Measurements from ENCODE around the gene EXOC3.

Gene EXOC3

GRCh38 chr5:415928-416635 is 26.9 kb upstream of the EXOC3 start:
- Histone ChIP-seq H3K9me3 (ENCODE audit: insufficient read depth, low read depth, low read length) (no peaks in the 10 kb centered on the region), H3K36me3 (ENCODE audit: insufficient read depth, low read length) (no peaks in the 10 kb centered on the region), H3K79me2 (ENCODE audit: insufficient read depth, low read length) (no peaks in the 10 kb centered on the region), H2AFZ (ENCODE audit: low read length) (no peak overlapping the region), H3F3A (ENCODE audit: low read depth) (no peaks in the 10 kb centered on the region; the same call in 1 of the 2 replicates), H3K9me2 (replicated peaks; ENCODE audit: low read depth, low read length) (no peaks in the 10 kb centered on the region), H4K20me1 (ENCODE audit: insufficient read depth, low read length, poor library complexity, severe bottlenecking) (no peaks in the 10 kb centered on the region), H3K27me3 (ENCODE audit: insufficient read depth, low read length, poor library complexity, severe bottlenecking) (no peaks in the 10 kb centered on the region), H3K4me1 (ENCODE audit: insufficient read depth, low read length, poor library complexity, severe bottlenecking) (peaks cover 36% of the 10 kb centered on the region), H3K9ac (ENCODE audit: low read depth, low read length, poor library complexity, severe bottlenecking) (peak overlapping the region; percentile 37), H3K4me2 (ENCODE audit: low read depth, low read length, poor library complexity, severe bottlenecking) (peak overlapping the region; percentile 8), H3K4me3 (ENCODE audit: low read length, poor library complexity, severe bottlenecking) (no peak overlapping the region)
- TF ChIP-seq CTCF (conservative IDR thresholded peaks at IDR 0.05; ENCODE audit: low read length) (no peak), EZH2phosphoT487 (IDR thresholded peaks at IDR 0.05; ENCODE audit: borderline replicate concordance) (no peak)

- Histone ChIP-seq H3K4me3 (ENCODE audit: low read length, poor library complexity, severe bottlenecking) (no peak overlapping the region), H3K4me2 (ENCODE audit: low read depth, low read length, poor library complexity, severe bottlenecking) (no peak overlapping the region), H3K4me1 (ENCODE audit: insufficient read depth, low read length, poor library complexity, severe bottlenecking) (peaks cover 36% of the 10 kb centered on the region), H3K9ac (ENCODE audit: low read depth, low read length, poor library complexity, severe bottlenecking) (no peak overlapping the region), H2AFZ (ENCODE audit: low read length) (no peak overlapping the region), H3K9me3 (ENCODE audit: insufficient read depth, low read depth, low read length) (no peaks in the 10 kb centered on the region), H3K27me3 (ENCODE audit: insufficient read depth, low read length, poor library complexity, severe bottlenecking) (no peaks in the 10 kb centered on the region), H3K36me3 (ENCODE audit: insufficient read depth, low read length) (no peaks in the 10 kb centered on the region), H3F3A (ENCODE audit: low read depth) (no peaks in the 10 kb centered on the region; the same call in 1 of the 2 replicates), H3K9me2 (replicated peaks; ENCODE audit: low read depth, low read length) (no peaks in the 10 kb centered on the region), H4K20me1 (ENCODE audit: insufficient read depth, low read length, poor library complexity, severe bottlenecking) (no peaks in the 10 kb centered on the region), H3K79me2 (ENCODE audit: insufficient read depth, low read length) (no peaks in the 10 kb centered on the region)
- TF ChIP-seq CTCF (conservative IDR thresholded peaks at IDR 0.05; ENCODE audit: low read length): no peak
- no peak for TF ChIP-seq EZH2phosphoT487 (IDR thresholded peaks at IDR 0.05; ENCODE audit: borderline replicate concordance)
Measured at GRCh38 chr5:416636-416960, 26.4 kb upstream of the EXOC3 start.

GRCh38 chr5:417301-418161 is 25.4 kb upstream of the EXOC3 start:
- no peak overlapping the region for H3K4me3 ChIP-seq (ENCODE audit: low read length, poor library complexity, severe bottlenecking)
- no peaks in the 10 kb centered on the region for H3K9me2 ChIP-seq (replicated peaks; ENCODE audit: low read depth, low read length)
- no peaks in the 10 kb centered on the region for H3K36me3 ChIP-seq (ENCODE audit: insufficient read depth, low read length)
- H2AFZ ChIP-seq (ENCODE audit: low read length): no peak overlapping the region
- H3F3A ChIP-seq (ENCODE audit: low read depth): no peaks in the 10 kb centered on the region; the same call in 1 of the 2 replicates
- no peak overlapping the region for H3K9ac ChIP-seq (ENCODE audit: low read depth, low read length, poor library complexity, severe bottlenecking)
- TF ChIP-seq CTCF (conservative IDR thresholded peaks at IDR 0.05; ENCODE audit: low read length) (no peak), EZH2phosphoT487 (IDR thresholded peaks at IDR 0.05; ENCODE audit: borderline replicate concordance) (no peak)
- H3K27me3 ChIP-seq (ENCODE audit: insufficient read depth, low read length, poor library complexity, severe bottlenecking): no peaks in the 10 kb centered on the region
- H3K9me3 ChIP-seq (ENCODE audit: insufficient read depth, low read depth, low read length): no peaks in the 10 kb centered on the region
- H4K20me1 ChIP-seq (ENCODE audit: insufficient read depth, low read length, poor library complexity, severe bottlenecking): no peaks in the 10 kb centered on the region
- peaks cover 35% of the 10 kb centered on the region for H3K4me1 ChIP-seq (ENCODE audit: insufficient read depth, low read length, poor library complexity, severe bottlenecking)
- no peaks in the 10 kb centered on the region for H3K79me2 ChIP-seq (ENCODE audit: insufficient read depth, low read length)
- H3K4me2 ChIP-seq (ENCODE audit: low read depth, low read length, poor library complexity, severe bottlenecking): no peak overlapping the region
